Type B pancreatic cell (in vitro differentiated cells): Measurements from ENCODE around the gene IGHMBP2. TPM values are rescaled to one million over a fixed set of nuclear protein-coding genes. Genes with fewer than 3 reads are reported as not detected.
"Not testable (repeated sequence)": the region's sequence is repeated elsewhere in the genome, so short reads cannot be mapped to it uniquely, and the experiment has no call there.

Source experiments
- DNase-seq: peaks from one replicate; pipeline ENCODE4 v3.0.0; 2021; ENCODE audit warnings: mixed read lengths; ENCODE audit not compliant: unreplicated experiment; ENCODE audit errors: extremely low spot score
- H3K27ac Mint-ChIP-seq: 2 replicates; pipeline ENCODE4 v1.8.0; 2021; ENCODE audit warnings: mild to moderate bottlenecking, mixed read lengths
- H3K27me3 Mint-ChIP-seq: 2 replicates; pipeline ENCODE4 v1.8.0; 2021; ENCODE audit warnings: mixed read lengths
- H3K36me3 Mint-ChIP-seq: 2 replicates; pipeline ENCODE4 v1.8.0; 2021; ENCODE audit warnings: mixed read lengths
- H3K4me1 Mint-ChIP-seq: one replicate; pipeline ENCODE4 v1.8.0; 2021; ENCODE audit warnings: mixed read lengths; ENCODE audit not compliant: unreplicated experiment
- H3K4me3 Mint-ChIP-seq: 2 replicates; pipeline ENCODE4 v1.8.0; 2021; ENCODE audit warnings: mild to moderate bottlenecking, mixed read lengths
- H3K9me3 Mint-ChIP-seq: 2 replicates; pipeline ENCODE4 v1.8.0; 2021; ENCODE audit warnings: mixed read lengths
- long read RNA-seq: library from polyadenylated mRNA; unstranded; transcript quantifications from one replicate; pipeline ENCODE4 v2.0.0, GENCODE V29; 2020
- total RNA-seq: library from RNA; stranded (reverse); gene quantifications from 2 replicates; pipeline ENCODE4 v1.2.1, GENCODE V29; 2021; ENCODE audit warnings: low replicate concordance
- TF ChIP-seq, protein P1 (sequence below): fragments of 200-600 bp; sonication (generic); conservative IDR thresholded peaks from 2 replicates; pipeline ENCODE4 v1.5.0; 2021; ENCODE audit warnings: antibody characterized with exemption, mild to moderate bottlenecking

IGHMBP2 gene
- total RNA-seq = 23.6 and 28.8 TPM in 2 replicates
- long read RNA-seq, partial matches to known transcripts = 3 of 3 reads
- long read RNA-seq, other reads (novel, unspliced or antisense) = 0 of 3 reads

DNA sequence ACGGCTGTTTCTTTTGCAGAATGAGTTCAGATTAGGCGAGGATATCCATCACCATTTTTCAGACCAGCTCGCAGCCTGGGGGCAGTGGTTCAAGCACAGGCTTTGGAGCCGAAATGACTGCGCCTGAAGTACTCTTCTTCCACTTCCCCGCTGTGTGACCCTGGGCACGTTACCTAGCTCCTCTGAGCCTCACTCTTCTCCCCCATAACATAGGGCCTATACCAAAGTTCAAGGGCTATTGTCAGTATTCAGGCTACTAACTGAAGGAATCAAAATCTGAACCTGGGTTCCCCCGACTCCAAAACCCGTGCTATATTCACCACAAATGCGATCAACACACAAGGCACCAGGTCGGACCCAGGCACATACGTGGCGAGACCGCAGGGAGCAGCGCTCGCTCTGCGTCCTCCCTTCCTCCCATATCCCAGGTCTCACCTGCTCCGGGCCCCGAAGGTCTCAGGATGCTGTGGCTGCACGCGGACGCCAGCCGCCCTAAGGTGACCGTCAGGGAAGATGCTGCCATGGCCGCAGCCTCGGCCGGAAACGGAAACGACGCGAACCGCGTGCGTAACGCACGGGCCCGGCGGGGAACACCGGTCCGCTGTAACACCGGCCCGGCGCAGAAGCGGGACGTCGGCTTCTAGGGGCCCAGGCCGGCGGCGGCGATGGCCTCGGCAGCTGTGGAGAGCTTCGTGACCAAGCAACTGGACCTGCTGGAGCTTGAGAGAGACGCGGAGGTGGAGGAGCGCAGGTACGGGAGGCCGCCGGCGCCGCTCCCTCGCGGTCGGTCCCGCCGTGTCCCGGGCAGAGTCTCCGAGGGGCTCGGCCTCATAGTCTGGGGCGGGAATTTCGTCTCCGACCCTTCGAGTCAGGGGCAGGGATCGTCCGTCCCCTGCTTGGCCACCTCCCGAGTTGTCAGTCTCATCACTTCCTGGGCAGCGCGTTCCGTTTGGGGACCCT is at the start of gene IGHMBP2, which contains the start of gene MRPL21:
IGHMBP2 (plus strand) TSS at position 604 of the 960 bp plus-strand sequence; CDS start at position 666, 62 bp downstream.
MRPL21 (minus strand) TSS at position 545 of the 960 bp plus-strand sequence; CDS start at position 523, 22 bp downstream.
- H3K4me1 Mint-ChIP-seq = peaks cover 28% of the 10 kb centered on the region

DNA sequence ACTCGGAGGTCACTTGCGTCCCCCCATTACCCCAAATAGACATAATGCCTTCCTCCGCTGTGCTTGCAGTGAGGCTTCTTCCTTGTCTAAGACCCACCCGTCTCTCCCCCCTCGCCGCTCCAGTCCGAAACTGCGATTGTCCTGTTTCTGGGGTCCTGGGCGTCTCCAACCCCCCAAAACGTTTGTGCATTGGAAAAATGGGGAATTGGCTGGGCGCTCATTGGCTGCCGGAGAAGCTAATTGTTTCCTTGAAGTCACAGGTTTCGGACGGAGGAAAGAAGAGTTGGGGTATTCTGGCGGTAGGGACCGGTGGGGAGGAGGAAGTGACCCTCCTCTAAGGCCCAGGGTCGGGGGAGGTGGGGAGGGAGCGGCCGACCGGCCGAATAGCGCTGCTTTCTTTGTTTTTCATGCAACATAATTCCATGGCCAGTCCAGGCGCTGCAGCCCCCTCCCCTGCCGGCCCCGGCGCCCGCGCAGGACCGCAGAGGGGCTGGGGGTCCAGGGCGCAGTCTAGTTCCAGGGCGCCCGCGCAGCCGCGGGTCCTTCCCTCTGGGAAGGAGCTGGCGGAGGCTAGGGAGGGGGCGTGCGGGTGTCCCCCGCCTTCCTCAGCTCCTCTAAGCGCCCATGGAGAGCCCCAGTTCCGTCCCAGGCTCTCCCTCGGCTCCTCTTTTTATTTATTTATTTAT is 49.3 kb upstream of the IGHMBP2 start:
- Mint-ChIP-seq H3K27ac (peak overlapping the region; percentile 43), H3K36me3 (no peaks in the 10 kb centered on the region), H3K9me3 (no peaks in the 10 kb centered on the region), H3K4me1 (peaks cover 8% of the 10 kb centered on the region), H3K4me3 (peak overlapping the region; percentile 71), H3K27me3 (peaks cover 44% of the 10 kb centered on the region)
- DNase-seq = no peak
- TF ChIP-seq, protein P1, sequence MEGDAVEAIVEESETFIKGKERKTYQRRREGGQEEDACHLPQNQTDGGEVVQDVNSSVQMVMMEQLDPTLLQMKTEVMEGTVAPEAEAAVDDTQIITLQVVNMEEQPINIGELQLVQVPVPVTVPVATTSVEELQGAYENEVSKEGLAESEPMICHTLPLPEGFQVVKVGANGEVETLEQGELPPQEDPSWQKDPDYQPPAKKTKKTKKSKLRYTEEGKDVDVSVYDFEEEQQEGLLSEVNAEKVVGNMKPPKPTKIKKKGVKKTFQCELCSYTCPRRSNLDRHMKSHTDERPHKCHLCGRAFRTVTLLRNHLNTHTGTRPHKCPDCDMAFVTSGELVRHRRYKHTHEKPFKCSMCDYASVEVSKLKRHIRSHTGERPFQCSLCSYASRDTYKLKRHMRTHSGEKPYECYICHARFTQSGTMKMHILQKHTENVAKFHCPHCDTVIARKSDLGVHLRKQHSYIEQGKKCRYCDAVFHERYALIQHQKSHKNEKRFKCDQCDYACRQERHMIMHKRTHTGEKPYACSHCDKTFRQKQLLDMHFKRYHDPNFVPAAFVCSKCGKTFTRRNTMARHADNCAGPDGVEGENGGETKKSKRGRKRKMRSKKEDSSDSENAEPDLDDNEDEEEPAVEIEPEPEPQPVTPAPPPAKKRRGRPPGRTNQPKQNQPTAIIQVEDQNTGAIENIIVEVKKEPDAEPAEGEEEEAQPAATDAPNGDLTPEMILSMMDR = no peak

More for the DNA sequence above, at the start of gene IGHMBP2, which contains the start of gene MRPL21:
- Mint-ChIP-seq H3K9me3 (no peaks in the 10 kb centered on the region), H3K36me3 (peaks cover 9% of the 10 kb centered on the region), H3K27me3 (no peaks in the 10 kb centered on the region), H3K4me3 (peak within 1 kb of the TSS; percentile 99), H3K27ac (peak within 1 kb of the TSS; percentile 95)
- TF ChIP-seq, protein P1 = no peak
- DNase-seq = peak; percentile 94

DNA sequence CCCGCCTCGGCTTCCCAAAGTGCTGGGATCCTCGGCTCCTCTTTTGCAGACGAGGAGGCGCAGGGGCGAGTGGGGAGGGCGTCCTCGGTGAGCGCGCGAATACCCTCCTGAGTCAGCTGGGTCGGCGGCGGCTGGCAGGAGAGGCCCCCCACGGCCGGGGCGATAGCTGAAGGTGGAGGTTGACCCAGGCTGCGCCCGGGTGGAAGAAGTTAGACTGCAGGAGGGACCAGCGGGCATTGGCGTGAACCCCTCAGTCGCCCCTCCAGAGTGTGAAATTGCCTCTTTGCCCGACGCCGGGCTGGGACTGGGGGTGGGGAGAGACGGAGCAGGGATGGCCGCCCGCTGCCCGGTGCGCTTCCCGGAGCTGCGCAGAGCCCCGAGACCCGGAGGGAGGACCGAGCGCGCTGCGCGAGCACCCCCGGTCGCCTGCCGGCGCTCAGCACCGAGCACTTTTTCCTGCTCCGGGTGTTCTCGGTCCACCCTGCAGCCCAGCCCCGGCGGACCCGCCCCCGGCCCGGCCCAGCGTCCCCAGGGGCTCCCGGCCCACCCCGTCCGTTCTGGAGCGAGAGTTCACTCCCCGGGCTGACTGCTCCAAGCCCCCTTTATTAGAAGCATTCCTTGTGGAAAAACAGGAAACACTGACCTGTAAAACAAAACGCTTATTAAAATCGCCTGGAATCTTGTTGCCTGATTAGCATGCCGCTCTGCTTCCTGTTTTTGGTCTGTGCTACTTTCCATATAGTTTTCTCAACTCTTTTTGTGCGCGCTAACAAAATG is 48.3 kb upstream of the IGHMBP2 start:
- Mint-ChIP-seq H3K36me3 (no peaks in the 10 kb centered on the region), H3K27ac (no peak overlapping the region)

DNA sequence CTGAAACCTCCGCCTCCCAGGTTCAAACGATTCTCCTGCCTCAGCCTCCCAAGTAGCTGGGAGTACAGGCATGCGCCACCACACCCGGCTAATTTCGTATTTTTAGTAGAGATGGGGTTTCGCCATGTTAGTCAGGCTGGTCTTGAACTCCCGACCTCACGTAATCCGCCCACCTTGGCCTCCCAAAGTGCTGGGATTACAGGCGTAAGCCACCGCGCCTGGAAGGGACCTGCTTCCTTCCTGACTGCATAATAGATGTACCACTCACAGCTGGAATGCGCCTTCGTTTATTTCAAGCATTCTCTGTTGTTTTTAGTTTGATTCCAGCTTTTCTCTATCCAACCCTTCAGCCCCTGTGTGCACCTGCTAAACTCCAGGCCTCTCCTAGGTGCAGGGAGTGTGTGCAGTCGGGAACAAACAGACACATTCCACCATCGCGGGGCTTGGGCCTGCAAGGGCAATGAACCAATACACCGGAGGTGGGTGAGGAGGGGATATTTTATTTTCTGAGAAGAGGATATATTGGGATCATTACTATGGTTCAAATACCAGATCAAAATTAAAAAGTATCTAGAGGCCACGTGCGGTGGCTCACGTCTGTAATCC is 47.2 kb upstream of the IGHMBP2 start:
- not testable (repeated sequence) for DNase-seq, H3K36me3 Mint-ChIP-seq, H3K4me1 Mint-ChIP-seq, H3K9me3 Mint-ChIP-seq, H3K27ac Mint-ChIP-seq
- Mint-ChIP-seq H3K27me3 (peaks cover 38% of the 10 kb centered on the region), H3K4me3 (peak overlapping the region; percentile 68)

More for the DNA sequence above, 48.3 kb upstream of the IGHMBP2 start:
- TF ChIP-seq, protein P1 = peak; percentile 19
- Mint-ChIP-seq H3K9me3 (no peaks in the 10 kb centered on the region), H3K27me3 (peaks cover 41% of the 10 kb centered on the region), H3K4me3 (peak overlapping the region; percentile 76), H3K4me1 (peaks cover 8% of the 10 kb centered on the region)
- no peak for DNase-seq

DNA sequence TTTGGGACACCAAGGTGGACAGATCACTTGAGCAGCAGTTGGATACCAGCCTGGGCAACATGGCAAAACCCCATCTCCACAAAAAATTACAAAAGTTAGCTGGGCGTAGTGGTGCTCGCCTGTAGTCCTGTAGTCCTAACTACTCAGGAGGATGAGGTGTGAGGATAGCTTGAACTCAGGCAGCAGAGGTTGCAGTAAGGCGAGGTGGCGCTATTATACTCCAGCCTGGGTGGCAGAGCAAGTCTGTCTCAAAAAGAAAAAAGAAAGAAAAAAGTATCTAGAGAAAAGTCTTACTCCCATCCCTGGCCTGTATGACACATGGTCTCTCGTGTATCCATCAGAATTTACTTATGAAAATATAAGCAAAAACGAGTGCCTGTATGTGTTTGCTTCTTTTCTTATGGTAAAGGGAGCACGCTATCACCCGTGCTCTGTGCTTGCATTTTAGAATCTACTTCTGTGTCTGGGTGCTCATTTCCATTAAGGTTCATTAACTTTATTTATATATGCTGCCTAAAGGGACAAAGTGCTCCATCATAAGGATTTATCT is 46.6 kb upstream of the IGHMBP2 start:
- Mint-ChIP-seq H3K27ac (peak overlapping the region; percentile 52), H3K9me3 (no peaks in the 10 kb centered on the region), H3K4me3 (peak overlapping the region; percentile 20), H3K27me3 (peaks cover 35% of the 10 kb centered on the region), H3K36me3 (no peaks in the 10 kb centered on the region), H3K4me1 (peaks cover 8% of the 10 kb centered on the region)
- TF ChIP-seq, protein P1 = no peak
- DNase-seq = no peak
